Uterus (tissue), 4 donors: ENCODE data around the gene COG2. TPM values are rescaled to one million over a fixed set of nuclear protein-coding genes. Genes with fewer than 3 reads are reported as not detected.

Experiments
- DNase-seq, 2 donors: peaks; one replicate each; pipeline ENCODE4 v3.0.0-alpha.2; 2019 to 2020
- H3K27ac ChIP-seq, 2 donors: fragments of 200-600 bp; sonication (generic); 1 replicate in 1 of 2; 2 replicates in 1 of 2; pipeline ENCODE4 v1.5.1; 2016 to 2018
- H3K27me3 ChIP-seq, 2 donors: fragments of 200-600 bp; sonication (generic); one replicate each; pipeline ENCODE4 v1.5.1; 2018 to 2019; ENCODE audit warnings: control low read depth in 1 of 2
- H3K36me3 ChIP-seq, 2 donors: fragments of 200-600 bp; sonication (generic); one replicate each; pipeline ENCODE4 v1.5.1; 2019; ENCODE audit warnings: control low read depth in 1 of 2
- H3K4me1 ChIP-seq, 2 donors: fragments of 200-600 bp; sonication (generic); one replicate each; pipeline ENCODE4 v1.5.1; 2018 to 2019; ENCODE audit warnings: control low read depth in 1 of 2
- H3K4me3 ChIP-seq, 2 donors: fragments of 200-600 bp; sonication (generic); 1 replicate in 1 of 2; 2 replicates in 1 of 2; pipeline ENCODE4 v1.5.1; 2018 to 2019; ENCODE audit warnings: mild to moderate bottlenecking in 1 of 2
- H3K9me3 ChIP-seq, 2 donors: fragments of 200-600 bp; sonication (generic); one replicate each; pipeline ENCODE4 v1.5.1; 2019; ENCODE audit warnings: control low read depth in 1 of 2
- CTCF ChIP-seq, 4 experiments: fragments of 200-600 bp in 2 of 4; fragments of 450-650 bp in 2 of 4; sonication (generic) in 2 of 4; IDR thresholded peaks; one replicate each; pipeline ENCODE4 v1.5.1; 2016 to 2019; ENCODE audit warnings: antibody characterized with exemption in 4 of 4, mild to moderate bottlenecking in 2 of 4, moderate library complexity in 1 of 4
- POLR2A ChIP-seq, 2 donors: fragments of 450-650 bp; IDR thresholded peaks; one replicate each; pipeline ENCODE4 v1.6.1; 2016; ENCODE audit warnings: antibody characterized with exemption in 2 of 2, mild to moderate bottlenecking in 1 of 2, moderate library complexity in 1 of 2
- intact Hi-C: fragments of 100-400 bp; cut with DNase I; formaldehyde crosslinking; loops from one replicate; pipeline ENCODE4 v1.15.1; 2023; ENCODE audit warnings: low total_unique reads
- total RNA-seq, 4 donors: library from RNA; depleted of rRNA in 3 of 4; stranded (reverse); fragments of >200 nt in 3 of 4; gene quantifications; one replicate each; pipeline versions ENCODE4 v1.1.0 to v1.2.4, GENCODE V29; 2014 to 2023
- donor health status: DM: yes; HTN: yes; CAD: no.

COG2 gene
- total RNA-seq, 4 donors from 2014 or later: 10.0 to 32.3 (median 18.5) TPM

- no peak for TF ChIP-seq CTCF (IDR thresholded peaks at IDR 0.05)
- TF ChIP-seq POLR2A (IDR thresholded peaks at IDR 0.05): no peak
- no peak for DNase-seq
- Histone ChIP-seq H3K4me1 (no peaks in the 10 kb centered on the region), H3K27me3 (no peaks in the 10 kb centered on the region), H3K9me3 (no peaks in the 10 kb centered on the region), H3K4me3 (no peak overlapping the region), H3K27ac (no peak overlapping the region), H3K36me3 (no peaks in the 10 kb centered on the region)
- intact Hi-C loops: no loop called here
These were observed 14.5 kb upstream of the COG2 start for GRCh38 chr1:230627767-230628166.

GRCh38 chr1:230629511-230629910 is 12.8 kb upstream of the COG2 start:
- H3K9me3 ChIP-seq: no peaks in the 10 kb centered on the region
- no peak for DNase-seq
- no peaks in the 10 kb centered on the region for H3K4me1 ChIP-seq
- intact Hi-C loops: no loop called here
- no peak overlapping the region for H3K27ac ChIP-seq
- TF ChIP-seq POLR2A (IDR thresholded peaks at IDR 0.05): no peak
- TF ChIP-seq CTCF (IDR thresholded peaks at IDR 0.05): no peak
- H3K4me3 ChIP-seq: no peak overlapping the region
- no peaks in the 10 kb centered on the region for H3K27me3 ChIP-seq
- no peaks in the 10 kb centered on the region for H3K36me3 ChIP-seq

- intact Hi-C loops: no loop called here
- Histone ChIP-seq H3K4me3 (no peak overlapping the region), H3K36me3 (no peaks in the 10 kb centered on the region), H3K27me3 (no peaks in the 10 kb centered on the region), H3K4me1 (no peaks in the 10 kb centered on the region), H3K9me3 (no peaks in the 10 kb centered on the region), H3K27ac (no peak overlapping the region)
- TF ChIP-seq POLR2A (IDR thresholded peaks at IDR 0.05): no peak
- DNase-seq: no peak
These were observed 10.8 kb upstream of the COG2 start for GRCh38 chr1:230631477-230631876.

GRCh38 chr1:230632273-230632873 is 9.9 kb upstream of the COG2 start:
- no peaks in the 10 kb centered on the region for H3K9me3 ChIP-seq
- H3K27ac ChIP-seq: no peak overlapping the region
- intact Hi-C loops: no loop called here
- no peaks in the 10 kb centered on the region for H3K36me3 ChIP-seq
- TF ChIP-seq POLR2A (IDR thresholded peaks at IDR 0.05) (no peak), CTCF (IDR thresholded peaks at IDR 0.05) (no peak)
- DNase-seq: no peak
- H3K4me1 ChIP-seq: no peaks in the 10 kb centered on the region
- H3K27me3 ChIP-seq: no peaks in the 10 kb centered on the region
- no peak overlapping the region for H3K4me3 ChIP-seq

GRCh38 chr1:230633469-230633868 is 8.8 kb upstream of the COG2 start:
- Histone ChIP-seq H3K27ac (no peak overlapping the region), H3K27me3 (no peaks in the 10 kb centered on the region)
- intact Hi-C loops: no loop called here

More at GRCh38 chr1:230633469-230633868, 8.8 kb upstream of the COG2 start:
- Histone ChIP-seq H3K4me1 (no peaks in the 10 kb centered on the region), H3K9me3 (no peaks in the 10 kb centered on the region), H3K4me3 (no peak overlapping the region), H3K36me3 (no peaks in the 10 kb centered on the region)
- DNase-seq: no peak
- no peak for TF ChIP-seq POLR2A (IDR thresholded peaks at IDR 0.05)
- TF ChIP-seq CTCF (IDR thresholded peaks at IDR 0.05): no peak
